ENCODE measurements around the gene CSRP3. TPM values are rescaled to one million over a fixed set of nuclear protein-coding genes. Genes with fewer than 3 reads are reported as not detected.

CSRP3 gene
- polyA plus RNA-seq, 4 donors, result 0.13 TPM; not detected in 3

- no peak for DNase-seq (ENCODE audit: low read depth in 4 of 4, low spot score in 2 of 4)
These were observed 10.1 kb downstream of the CSRP3 start for GRCh38 chr11:19191530-19192169.

DNA sequence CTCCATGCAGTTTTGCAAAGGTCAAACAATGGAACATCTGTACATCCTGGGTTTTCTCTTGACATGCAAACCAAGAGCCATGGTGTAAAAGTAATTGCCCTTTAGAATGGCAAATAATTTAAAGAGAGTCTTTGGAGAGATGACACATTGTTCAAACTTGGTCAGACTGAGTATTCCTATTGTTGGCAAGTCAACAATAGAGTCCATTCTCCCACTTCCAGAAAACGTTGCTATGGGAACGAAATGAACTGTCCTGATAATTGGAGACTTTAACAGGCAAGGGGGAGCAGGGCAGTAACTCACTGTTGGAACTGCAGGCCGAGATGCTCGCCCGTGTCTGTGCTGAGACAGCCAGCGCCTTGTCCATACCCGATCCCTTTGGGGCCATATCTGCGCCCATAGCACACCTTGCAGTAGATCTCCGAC lies 13.9 kb downstream of the CSRP3 start:
- no peak for DNase-seq (ENCODE audit: low read depth in 4 of 4, low spot score in 2 of 4)

- no peak for DNase-seq (ENCODE audit: low read depth in 4 of 4, low spot score in 2 of 4)
These were observed 14.5 kb downstream of the CSRP3 start for GRCh38 chr11:19187114-19187832.

- DNase-seq (ENCODE audit: low read depth in 4 of 4, low spot score in 2 of 4), result no peak
These were observed 16.2 kb downstream of the CSRP3 start for GRCh38 chr11:19185516-19186052.

DNA sequence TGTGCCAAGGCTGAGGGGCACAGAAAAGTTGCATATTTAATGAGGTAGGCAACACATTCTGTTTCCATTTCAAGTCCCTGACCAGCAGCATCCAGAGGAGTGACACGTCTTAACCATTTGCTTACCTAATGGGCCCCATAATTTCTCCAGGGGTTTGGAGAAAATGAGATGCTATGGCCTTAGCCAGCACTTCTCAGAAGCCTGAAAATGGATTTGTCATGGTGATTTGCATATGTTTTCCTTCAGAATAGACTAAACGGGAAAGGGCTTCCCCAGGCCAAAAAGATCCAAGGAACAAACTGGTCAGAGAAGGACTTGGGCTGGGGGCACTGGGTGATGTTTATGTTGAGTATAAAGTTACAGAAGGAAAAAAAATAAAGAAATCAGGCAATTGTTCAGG lies 16.7 kb downstream of the CSRP3 start:
- no peak for DNase-seq (ENCODE audit: low read depth in 4 of 4, low spot score in 2 of 4)

DNA sequence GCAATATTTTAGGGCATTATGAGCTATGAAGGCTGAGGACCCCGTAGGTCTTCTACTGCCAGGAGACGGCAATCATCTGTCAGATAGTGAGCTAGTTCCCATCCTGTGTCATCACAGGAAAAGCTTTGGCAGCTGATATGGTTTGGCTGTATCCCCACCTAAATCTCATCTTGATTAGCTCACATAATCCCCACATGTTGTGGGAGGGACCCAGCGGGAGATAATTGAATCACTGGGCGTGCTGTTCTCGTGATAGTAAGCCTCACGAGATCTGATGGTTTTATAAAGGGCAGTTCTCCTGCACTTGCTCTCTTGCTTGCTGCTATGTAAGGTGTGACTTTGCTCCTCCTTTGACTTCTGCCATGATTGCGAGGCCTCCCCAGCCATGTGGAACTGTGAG lies 18.1 kb downstream of the CSRP3 start:
- no peak for DNase-seq (ENCODE audit: low read depth in 4 of 4, low spot score in 2 of 4)

- DNase-seq (ENCODE audit: low read depth in 4 of 4, low spot score in 2 of 4), result no peak
These were observed 20.1 kb downstream of the CSRP3 start for GRCh38 chr11:19181531-19182261.

DNA sequence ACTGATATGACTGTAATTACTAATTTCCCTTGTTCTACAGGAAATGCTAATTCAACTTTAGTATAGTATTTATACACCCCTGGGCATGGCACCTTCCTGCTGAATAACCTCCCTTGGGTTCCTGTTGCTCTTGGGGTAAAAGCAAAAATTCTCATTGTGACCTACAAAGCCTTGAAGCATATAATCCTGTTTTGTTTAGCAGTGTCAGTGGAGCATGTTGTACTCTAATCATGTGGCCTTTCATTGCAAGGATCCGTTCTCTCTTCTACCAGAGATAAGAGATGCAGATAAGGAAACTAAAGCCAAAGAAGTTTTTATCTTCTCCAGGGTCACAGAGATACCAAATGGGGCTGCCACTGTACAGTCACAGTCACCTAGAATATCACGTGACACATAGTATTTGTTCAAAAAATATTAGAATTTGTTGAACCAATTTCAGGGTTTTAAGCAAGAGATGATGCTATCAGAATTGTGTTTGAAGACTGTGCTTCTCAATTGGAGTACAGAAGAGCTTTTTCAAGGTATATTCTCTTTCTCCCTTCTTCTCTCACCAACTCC lies 25.1 kb downstream of the CSRP3 start:
- no peak for DNase-seq (ENCODE audit: low read depth in 4 of 4, low spot score in 2 of 4)

- no peak for DNase-seq (ENCODE audit: low read depth in 4 of 4, low spot score in 2 of 4)
These were observed 27.7 kb downstream of the CSRP3 start for GRCh38 chr11:19173964-19174638.

DNA sequence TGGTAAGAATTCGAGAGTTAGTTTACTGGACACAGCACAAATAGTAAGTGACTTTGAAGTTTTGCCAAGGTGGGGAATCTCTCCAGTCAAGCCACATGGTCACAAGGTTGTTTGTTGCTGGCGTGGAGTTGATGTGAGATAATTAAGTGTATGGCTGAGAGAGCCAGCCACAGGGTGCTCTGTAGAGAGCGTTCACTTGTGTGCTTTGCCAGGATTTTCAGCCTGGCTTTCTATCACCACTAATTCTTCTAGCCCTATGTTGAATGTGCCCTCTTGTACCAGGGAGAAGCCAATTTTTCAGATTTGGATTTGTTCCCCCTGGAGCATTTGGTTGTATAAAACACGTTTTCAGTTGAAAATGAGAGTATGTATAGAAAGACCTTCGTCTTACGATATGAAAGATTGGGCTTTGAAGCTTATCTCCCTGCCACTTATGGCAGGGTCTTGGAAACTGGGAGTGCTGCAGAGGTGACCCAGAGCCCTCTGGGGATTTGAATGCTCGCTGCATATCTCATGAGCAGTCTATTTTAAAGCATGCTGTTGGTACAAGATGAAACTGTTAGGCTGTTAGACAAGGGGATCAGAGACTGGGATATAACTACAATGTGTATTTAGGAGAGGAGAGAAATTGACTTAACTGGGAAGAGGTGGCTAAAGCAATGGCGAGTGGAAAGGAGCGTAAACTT lies 28.6 kb downstream of the CSRP3 start:
- DNase-seq (ENCODE audit: low read depth in 4 of 4, low spot score in 2 of 4), result no peak

DNA sequence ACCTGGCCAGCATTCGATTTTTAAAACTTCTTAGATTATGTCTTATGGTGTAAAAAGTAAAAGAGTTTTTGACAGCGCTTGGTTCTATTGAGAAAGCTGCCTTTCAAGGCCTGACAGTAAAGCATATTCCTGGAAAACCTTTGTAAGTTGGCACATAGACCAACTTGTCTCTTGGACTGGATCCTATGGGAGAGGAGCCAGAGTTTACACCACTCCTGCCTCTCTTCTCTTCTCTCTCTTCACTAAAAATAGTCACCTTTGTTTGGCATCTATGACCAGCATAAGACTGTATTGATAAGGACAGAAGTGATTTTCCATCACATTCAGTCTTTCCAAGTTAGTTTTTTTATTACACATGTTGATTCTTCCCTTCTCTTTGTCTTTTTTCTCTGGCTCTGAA lies 33.7 kb downstream of the CSRP3 start:
- no peak for DNase-seq (ENCODE audit: low read depth in 4 of 4, low spot score in 2 of 4)

GRCh38 chr11:19164881-19165280 lies 36.9 kb downstream of the CSRP3 start:
- DNase-seq (ENCODE audit: low read depth in 4 of 4, low spot score in 2 of 4), result no peak

GRCh38 chr11:19164230-19164855 lies 37.4 kb downstream of the CSRP3 start:
- DNase-seq (ENCODE audit: low read depth in 4 of 4, low spot score in 2 of 4), result no peak

GRCh38 chr11:19163617-19164016 lies 38.2 kb downstream of the CSRP3 start:
- DNase-seq (ENCODE audit: low read depth in 4 of 4, low spot score in 2 of 4), result no peak

- DNase-seq (ENCODE audit: low read depth in 4 of 4, low spot score in 2 of 4), result no peak
These were observed 38.8 kb downstream of the CSRP3 start for GRCh38 chr11:19162951-19163505.

DNA sequence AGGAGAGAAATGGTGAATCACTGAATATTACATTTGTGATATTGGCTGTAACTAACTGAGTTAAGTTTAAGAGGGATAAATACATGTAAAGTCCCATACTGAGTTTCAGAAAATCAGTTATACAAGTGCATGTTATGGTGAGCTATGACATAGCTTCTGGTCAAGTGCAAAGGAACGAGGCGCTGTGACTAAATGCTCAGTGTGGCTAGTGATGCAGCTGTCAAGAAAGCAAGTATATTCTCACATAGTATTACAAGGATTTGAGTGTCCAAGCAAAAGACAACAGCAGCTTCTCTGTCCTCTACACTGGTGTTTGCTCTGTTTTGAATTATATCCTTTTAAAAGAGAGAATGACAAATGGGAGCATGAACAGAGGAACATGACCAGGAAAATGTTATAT lies 40.1 kb downstream of the CSRP3 start:
- DNase-seq (ENCODE audit: low read depth in 4 of 4, low spot score in 2 of 4), result no peak

DNA sequence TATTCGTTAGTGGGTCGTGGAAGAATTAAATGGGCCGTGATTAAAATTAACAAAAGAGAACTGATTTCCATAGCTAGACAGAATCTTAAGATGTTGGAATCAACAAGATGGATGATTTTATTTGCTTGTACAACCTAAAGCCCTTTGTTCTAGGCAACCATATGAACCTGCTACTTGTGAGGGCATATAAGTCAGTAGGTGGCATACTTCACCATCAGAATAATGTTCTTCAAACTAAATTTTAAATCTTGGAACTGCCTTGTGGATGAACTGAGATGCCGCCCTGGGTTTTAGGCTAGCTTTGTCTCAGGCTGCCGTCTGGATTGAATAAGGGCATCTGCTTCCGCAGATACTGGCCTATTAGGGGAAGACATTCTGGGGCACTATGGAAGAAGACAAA lies 40.9 kb downstream of the CSRP3 start:
- no peak for DNase-seq (ENCODE audit: low read depth in 4 of 4, low spot score in 2 of 4)

GRCh38 chr11:19156892-19157291 lies 44.9 kb downstream of the CSRP3 start:
- no peak for DNase-seq (ENCODE audit: low read depth in 4 of 4, low spot score in 2 of 4)

DNA sequence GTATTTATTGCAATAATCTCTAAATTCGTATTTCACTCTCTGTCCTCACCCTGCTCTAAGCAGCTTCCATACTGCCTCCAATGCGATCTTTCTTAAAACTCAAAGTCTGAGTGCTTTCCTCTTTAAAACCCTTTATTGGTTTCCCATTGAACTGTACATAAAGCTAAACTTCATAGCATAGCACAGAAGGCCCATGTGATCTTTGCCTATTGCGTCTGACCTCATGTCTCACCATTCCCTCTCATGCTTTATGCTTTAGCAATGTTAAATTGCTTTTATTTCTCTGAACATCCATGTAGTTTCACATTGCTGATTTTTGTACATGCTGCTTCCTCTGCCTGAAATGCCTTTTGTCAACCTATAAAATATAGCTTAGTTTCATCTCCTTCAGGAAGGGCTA lies 56.5 kb downstream of the CSRP3 start:
- DNase-seq (ENCODE audit: low read depth in 4 of 4, low spot score in 2 of 4), result no peak
